Glutamatergic neuron (in vitro differentiated cells): ENCODE measurements around the gene SCN8A. TPM values are rescaled to one million over a fixed set of nuclear protein-coding genes. Genes with fewer than 3 reads are reported as not detected.

Experiments
- DNase-seq: peaks from one replicate; pipeline ENCODE4 v3.0.0; 2022
- H3K27ac Mint-ChIP-seq: one replicate; pipeline ENCODE4 v1.8.0; 2020; ENCODE audit warnings: mild to moderate bottlenecking, mixed read lengths, inconsistent platforms; ENCODE audit not compliant: unreplicated experiment
- H3K27me3 Mint-ChIP-seq: one replicate; pipeline ENCODE4 v1.8.0; 2020; ENCODE audit warnings: mild to moderate bottlenecking, moderate library complexity, mixed read lengths, inconsistent platforms; ENCODE audit not compliant: unreplicated experiment
- H3K36me3 Mint-ChIP-seq: one replicate; pipeline ENCODE4 v1.8.0; 2020; ENCODE audit warnings: mild to moderate bottlenecking, mixed read lengths, inconsistent platforms; ENCODE audit not compliant: unreplicated experiment
- H3K4me1 Mint-ChIP-seq: one replicate; pipeline ENCODE4 v1.8.0; 2020; ENCODE audit warnings: mild to moderate bottlenecking, low read depth, mixed read lengths, inconsistent platforms; ENCODE audit not compliant: unreplicated experiment
- H3K4me3 Mint-ChIP-seq: one replicate; pipeline ENCODE4 v1.8.0; 2020; ENCODE audit warnings: mild to moderate bottlenecking, mixed read lengths, inconsistent platforms; ENCODE audit not compliant: unreplicated experiment
- H3K9me3 Mint-ChIP-seq: one replicate; pipeline ENCODE4 v1.8.0; 2020; ENCODE audit warnings: mild to moderate bottlenecking, moderate library complexity, mixed read lengths, inconsistent platforms; ENCODE audit not compliant: unreplicated experiment
- total RNA-seq: library from RNA; stranded (reverse); fragmentation: NEBNext Ultra II Directional; extraction: Animal tissue kit (Norgen Biotek cat#: 25700); gene quantifications from one replicate; pipeline ENCODE4 v1.2.1, GENCODE V29; 2021; ENCODE audit not compliant: unreplicated experiment
- TF ChIP-seq, protein P1 (sequence below): fragments of 200-600 bp; sonication (generic); IDR thresholded peaks from one replicate; pipeline ENCODE4 v1.5.0; 2021; ENCODE audit not compliant: partially characterized antibody, unreplicated experiment

The SCN8A gene
- total RNA-seq, 1 donor from 2014 or later, result 47.6 TPM

DNA sequence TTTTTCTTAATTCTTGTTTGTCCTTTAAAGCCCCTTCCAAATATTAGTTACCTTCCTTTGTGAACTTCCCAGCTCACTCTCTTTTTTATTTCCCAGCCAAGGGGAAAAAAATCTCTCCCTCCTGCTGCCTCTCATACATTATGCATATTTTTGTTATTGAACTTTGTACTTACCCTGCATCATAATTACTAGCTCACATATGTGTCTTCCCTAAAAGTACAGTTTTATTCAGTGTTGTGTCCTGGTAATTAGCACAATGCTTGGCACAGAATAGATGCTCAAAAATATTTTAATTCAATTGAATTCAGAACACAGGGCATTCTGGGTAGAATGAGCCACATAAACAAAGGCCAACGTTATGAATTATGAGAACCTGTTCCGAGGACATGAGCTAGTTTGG lies 91.9 kb downstream of the SCN8A start:
- Mint-ChIP-seq H3K36me3 (no peaks in the 10 kb centered on the region), H3K27me3 (peaks cover 4% of the 10 kb centered on the region), H3K4me3 (peak overlapping the region; percentile 13), H3K4me1 (peaks cover 54% of the 10 kb centered on the region), H3K27ac (peak overlapping the region; percentile 24), H3K9me3 (peaks cover 2% of the 10 kb centered on the region)
- no peak for DNase-seq
- TF ChIP-seq, protein P1, sequence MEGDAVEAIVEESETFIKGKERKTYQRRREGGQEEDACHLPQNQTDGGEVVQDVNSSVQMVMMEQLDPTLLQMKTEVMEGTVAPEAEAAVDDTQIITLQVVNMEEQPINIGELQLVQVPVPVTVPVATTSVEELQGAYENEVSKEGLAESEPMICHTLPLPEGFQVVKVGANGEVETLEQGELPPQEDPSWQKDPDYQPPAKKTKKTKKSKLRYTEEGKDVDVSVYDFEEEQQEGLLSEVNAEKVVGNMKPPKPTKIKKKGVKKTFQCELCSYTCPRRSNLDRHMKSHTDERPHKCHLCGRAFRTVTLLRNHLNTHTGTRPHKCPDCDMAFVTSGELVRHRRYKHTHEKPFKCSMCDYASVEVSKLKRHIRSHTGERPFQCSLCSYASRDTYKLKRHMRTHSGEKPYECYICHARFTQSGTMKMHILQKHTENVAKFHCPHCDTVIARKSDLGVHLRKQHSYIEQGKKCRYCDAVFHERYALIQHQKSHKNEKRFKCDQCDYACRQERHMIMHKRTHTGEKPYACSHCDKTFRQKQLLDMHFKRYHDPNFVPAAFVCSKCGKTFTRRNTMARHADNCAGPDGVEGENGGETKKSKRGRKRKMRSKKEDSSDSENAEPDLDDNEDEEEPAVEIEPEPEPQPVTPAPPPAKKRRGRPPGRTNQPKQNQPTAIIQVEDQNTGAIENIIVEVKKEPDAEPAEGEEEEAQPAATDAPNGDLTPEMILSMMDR, result no peak

DNA sequence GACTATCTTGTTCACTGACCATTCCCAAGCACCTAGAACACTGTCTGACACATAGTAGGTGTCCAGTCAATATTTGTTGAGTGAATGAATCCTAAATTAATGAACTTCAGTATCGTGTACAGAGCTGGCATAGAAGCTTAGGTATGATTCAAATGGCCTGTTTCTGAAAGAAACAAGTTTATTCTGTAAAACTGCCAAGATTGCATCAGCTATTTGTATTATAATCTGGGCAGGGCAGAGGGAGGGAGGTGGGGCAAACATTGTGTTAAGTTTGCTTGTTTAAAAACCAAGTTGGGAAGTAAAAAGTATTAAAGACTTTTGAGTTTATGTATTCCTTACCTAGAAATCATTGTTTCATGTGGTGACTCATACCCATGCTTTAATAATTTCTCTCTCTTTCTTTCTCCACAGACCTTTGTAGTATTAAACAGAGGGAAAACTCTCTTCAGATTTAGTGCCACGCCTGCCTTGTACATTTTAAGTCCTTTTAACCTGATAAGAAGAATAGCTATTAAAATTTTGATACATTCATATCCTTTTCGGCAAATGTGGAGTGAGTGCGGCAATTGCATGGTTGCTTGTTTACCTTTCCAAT lies 92.8 kb downstream of the SCN8A start:
- Mint-ChIP-seq H3K36me3 (no peaks in the 10 kb centered on the region), H3K4me1 (peaks cover 50% of the 10 kb centered on the region), H3K27me3 (peaks cover 4% of the 10 kb centered on the region), H3K4me3 (no peak overlapping the region), H3K9me3 (no peaks in the 10 kb centered on the region), H3K27ac (peak overlapping the region; percentile 4)
- DNase-seq, result no peak
- TF ChIP-seq, protein P1, result no peak

DNA sequence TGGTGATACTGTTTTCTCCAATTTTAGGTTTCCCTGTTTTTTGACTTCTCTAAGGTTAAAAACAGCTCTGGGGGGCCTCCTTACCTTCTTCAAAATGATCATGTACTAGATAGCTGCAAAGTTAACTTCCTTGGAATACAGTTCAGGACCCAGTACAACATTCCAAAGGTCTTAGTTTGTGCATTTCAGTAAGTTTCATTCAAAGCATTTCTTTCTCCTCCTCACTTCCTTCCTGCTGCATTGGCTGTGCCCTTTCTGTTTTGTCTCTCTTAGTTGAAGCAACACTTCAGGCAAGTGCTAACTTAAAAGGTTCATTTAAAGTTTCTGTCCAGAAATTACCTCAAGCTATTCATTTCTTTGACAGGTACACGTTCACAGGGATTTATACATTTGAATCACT lies 95.7 kb downstream of the SCN8A start:
- no peak for DNase-seq
- Mint-ChIP-seq H3K9me3 (no peaks in the 10 kb centered on the region), H3K36me3 (no peaks in the 10 kb centered on the region), H3K4me3 (no peak overlapping the region), H3K4me1 (peaks cover 44% of the 10 kb centered on the region), H3K27ac (no peak overlapping the region), H3K27me3 (peaks cover 4% of the 10 kb centered on the region)
- TF ChIP-seq, protein P1, result no peak

DNA sequence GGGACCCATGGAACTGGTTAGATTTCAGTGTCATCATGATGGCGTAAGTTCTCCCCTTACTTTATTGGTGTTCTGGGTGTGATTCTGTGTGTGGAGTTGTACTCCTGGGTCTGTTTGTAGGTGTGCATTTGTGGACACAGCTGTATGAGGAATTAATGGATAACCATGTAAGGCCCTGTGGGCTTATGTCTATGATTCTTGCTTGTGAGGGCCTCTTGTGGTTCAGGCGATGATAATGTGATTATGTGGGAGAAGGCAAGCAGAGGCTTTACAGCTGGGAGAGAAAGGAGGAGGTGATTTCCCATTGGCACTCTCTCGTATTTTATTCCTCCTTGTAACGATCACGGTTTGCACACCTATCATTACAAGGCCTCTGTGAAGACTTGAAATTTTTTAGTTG lies 96.1 kb downstream of the SCN8A start:
- Mint-ChIP-seq H3K4me1 (peaks cover 41% of the 10 kb centered on the region), H3K36me3 (no peaks in the 10 kb centered on the region), H3K27ac (no peak overlapping the region), H3K9me3 (no peaks in the 10 kb centered on the region), H3K4me3 (no peak overlapping the region), H3K27me3 (peaks cover 4% of the 10 kb centered on the region)
- DNase-seq, result no peak
- TF ChIP-seq, protein P1, result no peak

DNA sequence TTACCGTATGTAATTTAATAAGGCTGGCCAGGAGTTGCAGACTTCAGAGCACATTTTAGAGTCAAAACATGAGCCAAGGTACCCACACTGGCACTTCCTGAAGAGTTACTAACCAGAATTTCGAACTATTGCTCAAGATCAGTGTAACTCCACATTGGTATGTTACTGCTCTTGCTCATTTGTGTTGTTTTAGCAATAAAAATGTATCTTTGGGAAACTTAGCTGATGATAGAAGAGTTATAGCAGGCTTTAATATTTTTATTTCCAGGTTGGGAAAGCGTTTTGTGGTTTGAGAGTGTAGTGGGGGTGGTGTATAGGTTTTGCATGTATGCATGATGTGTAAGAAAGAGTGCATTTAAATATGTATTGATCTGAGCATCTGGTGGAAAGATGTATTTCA lies 96.6 kb downstream of the SCN8A start:
- no peak overlapping the region for H3K4me3 Mint-ChIP-seq
- no peak overlapping the region for H3K27ac Mint-ChIP-seq
- DNase-seq, result no peak
- no peaks in the 10 kb centered on the region for H3K36me3 Mint-ChIP-seq
- H3K27me3 Mint-ChIP-seq, result peaks cover 4% of the 10 kb centered on the region
- peaks cover 38% of the 10 kb centered on the region for H3K4me1 Mint-ChIP-seq
- TF ChIP-seq, protein P1, result no peak
- H3K9me3 Mint-ChIP-seq, result no peaks in the 10 kb centered on the region
